ENCODE measurements around the gene ABCA3.

Gene ABCA3

GRCh38 chr16:2226245-2226793 lies 114.2 kb downstream of the ABCA3 start:
- Histone ChIP-seq H3K36me3 (ENCODE audit: insufficient read depth, low read length) (peaks cover 2% of the 10 kb centered on the region; the same call in 1 of the 2 replicates), H3K79me2 (ENCODE audit: control insufficient read depth, insufficient read depth, low read length, unreplicated experiment) (peaks cover 46% of the 10 kb centered on the region), H3K27me3 (ENCODE audit: insufficient read depth, low read length) (no peaks in the 10 kb centered on the region), H3K4me1 (ENCODE audit: control insufficient read depth, insufficient read depth, low read length, unreplicated experiment) (peaks cover 11% of the 10 kb centered on the region), H3K27ac (ENCODE audit: low read depth, low read length) (peak overlapping the region; percentile 42; the same call in 1 of the 2 replicates), H2AFZ (ENCODE audit: low read length, unreplicated experiment) (no peak overlapping the region), H3K4me3 (ENCODE audit: low read depth, low read length) (no peak overlapping the region; the same call in 1 of the 2 replicates)
